Loucy (cell line): ENCODE results near the gene ZNF513.

Source experiments
- H2AFZ ChIP-seq: fragments of 200-600 bp; sonication (generic); 2 replicates; pipeline ENCODE4 v1.6.0; 2016; ENCODE audit warnings: antibody characterized with exemption, mild to moderate bottlenecking, low read length, moderate library complexity
- H3F3A ChIP-seq: fragments of 200-600 bp; 2 replicates; pipeline ENCODE4 v1.6.0; 2016; ENCODE audit warnings: antibody characterized with exemption, low read depth, mild to moderate bottlenecking
- H3K27me3 ChIP-seq: fragments of 200-600 bp; sonication (generic); 2 replicates; pipeline ENCODE4 v1.6.1; 2014; ENCODE audit warnings: low read length, mild to moderate bottlenecking; ENCODE audit not compliant: insufficient read depth, poor library complexity, severe bottlenecking
- H3K36me3 ChIP-seq: fragments of 200-600 bp; sonication (generic); 2 replicates; pipeline ENCODE4 v1.6.1; 2016; ENCODE audit warnings: low read length; ENCODE audit not compliant: insufficient read depth
- H3K4me1 ChIP-seq: fragments of 200-600 bp; sonication (generic); 2 replicates; pipeline ENCODE4 v1.5.1; 2014; ENCODE audit warnings: low read length, mild to moderate bottlenecking; ENCODE audit not compliant: insufficient read depth, poor library complexity, severe bottlenecking
- H3K4me2 ChIP-seq: fragments of 200-600 bp; sonication (generic); 2 replicates; pipeline ENCODE4 v1.6.0; 2014; ENCODE audit warnings: antibody characterized with exemption, low read length, low read depth, mild to moderate bottlenecking; ENCODE audit not compliant: poor library complexity, severe bottlenecking
- H3K4me3 ChIP-seq: fragments of 200-600 bp; sonication (generic); 2 replicates; pipeline ENCODE4 v1.5.1; 2014; ENCODE audit warnings: low read length, mild to moderate bottlenecking, mixed read lengths; ENCODE audit not compliant: poor library complexity, severe bottlenecking
- H3K79me2 ChIP-seq: fragments of 200-600 bp; sonication (generic); 2 replicates; pipeline ENCODE4 v1.6.1; 2014; ENCODE audit warnings: low read length; ENCODE audit not compliant: insufficient read depth
- H3K9ac ChIP-seq: fragments of 200-600 bp; sonication (generic); 2 replicates; pipeline ENCODE4 v1.6.0; 2014; ENCODE audit warnings: mild to moderate bottlenecking, low read depth, low read length, moderate library complexity; ENCODE audit not compliant: poor library complexity, severe bottlenecking
- H3K9me2 ChIP-seq: fragments of 200-600 bp; sonication (generic); replicated peaks from 2 replicates; pipeline ENCODE4 v1.6.1; 2016; ENCODE audit warnings: low read depth, low read length, mixed read lengths
- H3K9me3 ChIP-seq: fragments of 200-600 bp; sonication (generic); 2 replicates; pipeline ENCODE4 v1.6.1; 2014; ENCODE audit warnings: mild to moderate bottlenecking, antibody characterized with exemption, low read length, low read depth; ENCODE audit not compliant: insufficient read depth
- H4K20me1 ChIP-seq: fragments of 200-600 bp; sonication (generic); 2 replicates; pipeline ENCODE4 v1.6.0; 2014; ENCODE audit warnings: antibody characterized with exemption, low read length, mild to moderate bottlenecking; ENCODE audit not compliant: insufficient read depth, poor library complexity, severe bottlenecking
- CTCF ChIP-seq: fragments of 200-600 bp; sonication (generic); conservative IDR thresholded peaks from 2 replicates; pipeline ENCODE4 v1.5.1; 2014; ENCODE audit warnings: mild to moderate bottlenecking, antibody characterized with exemption, low read length
- EZH2phosphoT487 ChIP-seq: fragments of 200-600 bp; IDR thresholded peaks from 2 replicates; pipeline ENCODE4 v1.6.1; 2018; ENCODE audit warnings: antibody characterized with exemption, mild to moderate bottlenecking, moderate library complexity, borderline replicate concordance

The ZNF513 gene

GRCh38 chr2:27363933-27364332, 16.6 kb downstream of the ZNF513 start:
- H3K27me3 ChIP-seq = no peaks in the 10 kb centered on the region
- H3K9me3 ChIP-seq = no peaks in the 10 kb centered on the region
- H3K79me2 ChIP-seq = peaks cover 15% of the 10 kb centered on the region
- peaks cover 3% of the 10 kb centered on the region for H4K20me1 ChIP-seq
- TF ChIP-seq CTCF (no peak), EZH2phosphoT487 (no peak)
- no peaks in the 10 kb centered on the region for H3K9me2 ChIP-seq
- H3K4me2 ChIP-seq = no peak overlapping the region
- H3F3A ChIP-seq = no peaks in the 10 kb centered on the region
- peaks cover 24% of the 10 kb centered on the region; the same call in 1 of the 2 replicates for H3K36me3 ChIP-seq
- H3K4me1 ChIP-seq = peaks cover 8% of the 10 kb centered on the region
- no peak overlapping the region for H3K4me3 ChIP-seq
- no peak overlapping the region for H2AFZ ChIP-seq
- H3K9ac ChIP-seq = no peak overlapping the region

- no peak overlapping the region for H3K9ac ChIP-seq
- H3K36me3 ChIP-seq = peaks cover 24% of the 10 kb centered on the region; the same call in 1 of the 2 replicates
- no peaks in the 10 kb centered on the region for H3K27me3 ChIP-seq
- peaks cover 15% of the 10 kb centered on the region for H3K79me2 ChIP-seq
- peaks cover 3% of the 10 kb centered on the region for H4K20me1 ChIP-seq
- H3K4me1 ChIP-seq = peaks cover 5% of the 10 kb centered on the region
- no peaks in the 10 kb centered on the region for H3K9me3 ChIP-seq
- H3K4me2 ChIP-seq = no peak overlapping the region
- H3K4me3 ChIP-seq = no peak overlapping the region
- H2AFZ ChIP-seq = no peak overlapping the region
- TF ChIP-seq CTCF (no peak), EZH2phosphoT487 (no peak)
- no peaks in the 10 kb centered on the region for H3K9me2 ChIP-seq
- H3F3A ChIP-seq = no peaks in the 10 kb centered on the region
These were observed 17.7 kb downstream of the ZNF513 start for GRCh38 chr2:27362678-27363420.

- Histone ChIP-seq H3K79me2 (peaks cover 69% of the 10 kb centered on the region), H3F3A (0 out of 2 replicates have a peak, but pooled peaks cover 2% of the 10 kb centered on the region), H3K9ac (peak within 1 kb of the TSS; percentile 94), H2AFZ (peak within 1 kb of the TSS; percentile 81), H3K9me3 (no peaks in the 10 kb centered on the region), H3K4me3 (peak within 1 kb of the TSS; percentile 93), H4K20me1 (peaks cover 15% of the 10 kb centered on the region), H3K36me3 (no peaks in the 10 kb centered on the region), H3K4me2 (peak within 1 kb of the TSS; percentile 98), H3K4me1 (peaks cover 26% of the 10 kb centered on the region), H3K27me3 (no peaks in the 10 kb centered on the region), H3K9me2 (no peaks in the 10 kb centered on the region)
- TF ChIP-seq EZH2phosphoT487 (no peak), CTCF (no peak)
These were observed 24.0 kb downstream of the ZNF513 start, which contains the start of gene GTF3C2 for GRCh38 chr2:27356382-27357181. Gene GTF3C2, minus strand, starts transcription at chr2:27356764. Its CDS starts 13,210 bp downstream, at chr2:27343554.
